Measurements from ENCODE around the gene TRIM33. TPM values are rescaled to one million over a fixed set of nuclear protein-coding genes. Genes with fewer than 3 reads are reported as not detected.

TRIM33 gene
- total and polyA plus RNA-seq, 10 of the 15 experiments (the other 5 are each of a cell fraction or from before 2014, with no cell fraction given), result 9.0 to 40.3 (median 22.0) TPM

GRCh38 chr1:114547076-114547475 lies 36.1 kb upstream of the TRIM33 start:
- no peak overlapping the region for H2AFZ ChIP-seq (ENCODE audit: control insufficient read depth, low read depth, low read length)
- no peak for DNase-seq (ENCODE audit: low read depth, low spot score)
- H3K4me3 ChIP-seq, result no peak overlapping the region
- no peak for ATAC-seq
- H3K27me3 ChIP-seq (replicated peaks in 1 of 2; ENCODE audit: control insufficient read depth in 2 of 2, insufficient read depth in 2 of 2, low read length in 1 of 2), result no peaks in the 10 kb centered on the region
- no TSS peak for BruUV-seq (replicated peaks)
- SMC1A ChIA-PET (ENCODE audit: uncharacterized antibody, unreplicated experiment), result interaction anchor here (0.7 to 2.6 kb wide), 2 partner anchors 9 to 13 kb away, joined by 3 to 6 read pairs; no protein-coding TSS in a partner anchor
- no peak for TF ChIP-seq ZNF384 (IDR thresholded peaks at IDR 0.05; ENCODE audit: borderline replicate concordance, low read depth, low read length)
- TF ChIP-seq MAX (IDR thresholded peaks at IDR 0.05; ENCODE audit: low read depth, low read length), result no peak
- TF ChIP-seq STAT1 (conservative IDR thresholded peaks at IDR 0.05), result no peak
- TF ChIP-seq SUPT20H (IDR thresholded peaks at IDR 0.05; ENCODE audit: borderline replicate concordance, control insufficient read depth, low read depth, low read length), result no peak
- no peak for TF ChIP-seq BCLAF1 (IDR thresholded peaks at IDR 0.05)
- no peak for TF ChIP-seq ZNF24 (IDR thresholded peaks at IDR 0.05)
- TF ChIP-seq ATF2 (IDR thresholded peaks at IDR 0.05; ENCODE audit: low read length), result no peak
- TF ChIP-seq SP1 (IDR thresholded peaks at IDR 0.05; ENCODE audit: low read depth, low read length), result no peak
- no peak for TF ChIP-seq NFIC (IDR thresholded peaks at IDR 0.05; ENCODE audit: low read depth, low read length)
- TF ChIP-seq RAD51 (IDR thresholded peaks at IDR 0.05), result no peak
- no peak for TF ChIP-seq SMAD1 (IDR thresholded peaks at IDR 0.05; ENCODE audit: low read depth, partially characterized antibody)
- TF ChIP-seq GABPA (IDR thresholded peaks at IDR 0.05; ENCODE audit: low read depth), result no peak
- no peak for TF ChIP-seq SPI1 (IDR thresholded peaks at IDR 0.05; ENCODE audit: borderline replicate concordance, insufficient read depth, low read depth, low read length)
- RAD21 ChIA-PET (ENCODE audit: unreplicated experiment), result interaction anchor here (1.3 kb wide), 1 partner anchor 14 kb away, joined by 4 read pairs; no protein-coding TSS in a partner anchor
- FAIRE-seq, result no peak
- H3K27ac ChIP-seq (ENCODE audit: control insufficient read depth, insufficient read depth), result no peak overlapping the region
- CTCF ChIA-PET, result no interaction called here
- no peak overlapping the region for H3K4me2 ChIP-seq (ENCODE audit: control insufficient read depth, insufficient read depth)
- H3K4me1 ChIP-seq (ENCODE audit: control insufficient read depth, insufficient read depth, low read length), result no peaks in the 10 kb centered on the region
- POLR2A ChIA-PET, result no interaction called here
- no peaks in the 10 kb centered on the region for H3K9me3 ChIP-seq (replicated peaks; ENCODE audit: control insufficient read depth, insufficient read depth, low read length)
- H3K36me3 ChIP-seq (ENCODE audit: control insufficient read depth in 2 of 2, insufficient read depth in 2 of 2, low read length in 1 of 2), result no peaks in the 10 kb centered on the region
- no peak overlapping the region for H3K9ac ChIP-seq (ENCODE audit: control insufficient read depth, insufficient read depth, low read length)
- H3K79me2 ChIP-seq (ENCODE audit: control insufficient read depth, insufficient read depth, low read length), result no peaks in the 10 kb centered on the region
- in situ Hi-C loops (cut with MboI), result no loop called here
- no peaks in the 10 kb centered on the region for H4K20me1 ChIP-seq (ENCODE audit: control insufficient read depth, insufficient read depth)
- 5% methylated on average over 1 of the region's 1 CpG for WGBS (ENCODE audit: insufficient coverage, insufficient replicate concordance, low lambda C conversion rate, missing lambda C conversion rate)
- intact Hi-C loops (cut with micrococcal nuclease; ENCODE audit: unreplicated experiment), result no loop called here
